Fibroblast of the aortic adventitia (primary cell): ENCODE results near the gene SLC4A5. TPM values are rescaled to one million over a fixed set of nuclear protein-coding genes. Genes with fewer than 3 reads are reported as not detected.
A peak's percentile ranks its signal among the peaks of the same experiment; 100 is the strongest.

Experiments
- DNase-seq: peaks from one replicate; pipeline ENCODE4 v3.0.0-alpha.2; 2010; ENCODE audit warnings: low read depth
- H3K4me3 ChIP-seq: 2 replicates; pipeline ENCODE4 v1.5.1; 2011; ENCODE audit warnings: low read depth, mild to moderate bottlenecking, control low read depth, low read length, moderate library complexity
- CTCF ChIP-seq: IDR thresholded peaks from 2 replicates; pipeline ENCODE4 v1.5.1; 2011; ENCODE audit warnings: mild to moderate bottlenecking, low read length, control low read depth, inconsistent platforms; ENCODE audit not compliant: insufficient read depth
- total RNA-seq: library from RNA; depleted of rRNA; stranded (reverse); fragments of >200 nt; gene quantifications from 2 replicates; pipeline ENCODE4 v1.2.3, GENCODE V29; 2012; ENCODE audit warnings: low replicate concordance

The SLC4A5 gene
- total RNA-seq, 1 donor, result 0.45 TPM

GRCh38 chr2:74249406-74250122, 93.7 kb downstream of the SLC4A5 start:
- TF ChIP-seq CTCF, result no peak
- H3K4me3 ChIP-seq, result no peak overlapping the region
- DNase-seq, result no peak

GRCh38 chr2:74246496-74247195, 96.6 kb downstream of the SLC4A5 start:
- H3K4me3 ChIP-seq, result no peak overlapping the region
- TF ChIP-seq CTCF, result no peak
- DNase-seq, result no peak

GRCh38 chr2:74244286-74244685, 98.9 kb downstream of the SLC4A5 start:
- no peak for TF ChIP-seq CTCF
- H3K4me3 ChIP-seq, result no peak overlapping the region
- no peak for DNase-seq

- H3K4me3 ChIP-seq, result no peak overlapping the region
- DNase-seq, result no peak
- no peak for TF ChIP-seq CTCF
Measured at GRCh38 chr2:74242354-74243071, 100.7 kb downstream of the SLC4A5 start.

GRCh38 chr2:74239346-74239745, 103.9 kb downstream of the SLC4A5 start:
- DNase-seq, result no peak
- H3K4me3 ChIP-seq, result no peak overlapping the region
- no peak for TF ChIP-seq CTCF

- DNase-seq, result peak; percentile 76
- H3K4me3 ChIP-seq, result no peak overlapping the region
- TF ChIP-seq CTCF, result no peak
Measured at GRCh38 chr2:74238879-74239278, 104.3 kb downstream of the SLC4A5 start.
